Mononuclear cell (primary cell): ENCODE data around the gene FLNB. TPM values are rescaled to one million over a fixed set of nuclear protein-coding genes. Genes with fewer than 3 reads are reported as not detected.
A peak's percentile ranks its signal among the peaks of the same experiment; 100 is the strongest.

ENCODE experiments used
- H3K27me3 ChIP-seq: 2 replicates; pipeline ENCODE4 v1.6.0; 2011; ENCODE audit warnings: low read length, control low read depth; ENCODE audit not compliant: insufficient read depth
- H3K4me1 ChIP-seq: 2 replicates; pipeline ENCODE4 v1.5.1; 2011; ENCODE audit warnings: mild to moderate bottlenecking, low read length, control low read depth; ENCODE audit not compliant: insufficient read depth
- H3K4me3 ChIP-seq: 2 replicates; pipeline ENCODE4 v1.5.1; 2011; ENCODE audit warnings: mild to moderate bottlenecking, low read length, moderate library complexity
- H3K9me3 ChIP-seq: 2 replicates; pipeline ENCODE4 v1.5.1; 2011; ENCODE audit warnings: low read depth, mild to moderate bottlenecking, control low read depth, low read length
- total RNA-seq: library from RNA; depleted of rRNA; stranded (reverse); fragments of >200 nt; gene quantifications from one replicate; pipeline ENCODE4 v1.2.3, GENCODE V29; 2012

FLNB gene
- total RNA-seq, 1 donor, result 29.1 TPM

DNA sequence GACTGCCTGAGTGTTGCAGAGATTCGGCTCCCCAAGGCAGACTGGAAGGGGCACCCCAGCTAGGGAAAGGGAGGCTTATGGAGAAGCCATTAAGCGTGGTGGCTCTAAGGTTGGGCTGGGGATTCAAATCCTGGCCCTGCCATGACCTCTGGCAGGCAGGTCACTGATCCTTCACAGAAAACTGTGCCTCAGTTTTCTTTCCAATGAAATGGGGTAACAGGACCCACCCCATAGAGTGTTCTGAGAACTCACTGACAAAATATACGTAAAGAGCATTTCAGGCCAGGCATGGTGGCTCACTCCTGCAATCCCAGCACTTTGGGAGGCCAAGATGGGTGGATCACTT is 167.9 kb downstream of the FLNB start:
- Histone ChIP-seq H3K9me3 (no peaks in the 10 kb centered on the region), H3K4me3 (no peak overlapping the region), H3K27me3 (no peaks in the 10 kb centered on the region), H3K4me1 (peaks cover 25% of the 10 kb centered on the region)

DNA sequence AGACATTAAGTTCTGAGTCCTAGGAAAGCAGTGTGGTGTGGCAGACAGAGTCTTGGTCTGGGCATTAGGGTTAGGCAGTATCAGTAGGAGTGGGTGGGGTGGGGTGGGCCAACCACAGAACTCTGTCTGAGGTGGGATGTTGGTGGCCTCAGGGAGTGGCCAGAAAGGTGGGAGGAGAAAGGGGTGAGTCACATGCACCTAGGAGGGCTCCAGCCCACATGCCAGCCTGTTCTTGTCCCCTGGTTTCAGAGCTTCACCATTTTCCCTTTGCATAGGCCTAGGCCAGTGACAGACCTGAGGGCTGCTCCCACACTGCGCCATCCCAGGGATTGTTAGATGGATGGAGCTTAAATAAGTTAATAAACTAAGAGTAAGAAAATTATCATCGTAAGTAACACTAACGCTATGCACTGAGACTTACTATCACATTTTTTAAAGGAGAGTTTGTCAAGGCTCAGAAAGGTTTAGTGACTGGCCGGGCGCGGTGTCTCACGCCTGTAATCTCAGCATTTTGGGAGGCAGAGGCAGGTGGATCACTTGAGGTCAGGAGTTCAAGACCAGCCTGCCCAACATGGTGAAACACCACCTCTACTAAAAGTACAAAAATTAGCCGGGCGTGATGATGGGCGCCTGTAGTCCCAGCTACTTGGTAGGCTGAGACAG is 168.7 kb downstream of the FLNB start:
- H3K9me3 ChIP-seq, result no peaks in the 10 kb centered on the region
- H3K4me1 ChIP-seq, result peaks cover 25% of the 10 kb centered on the region
- H3K27me3 ChIP-seq, result no peaks in the 10 kb centered on the region
- no peak overlapping the region for H3K4me3 ChIP-seq

GRCh38 chr3:58177747-58178527 is 169.7 kb downstream of the FLNB start:
- H3K4me3 ChIP-seq, result peak overlapping the region; percentile 15
- peaks cover 28% of the 10 kb centered on the region for H3K4me1 ChIP-seq
- H3K9me3 ChIP-seq, result no peaks in the 10 kb centered on the region
- no peaks in the 10 kb centered on the region for H3K27me3 ChIP-seq

DNA sequence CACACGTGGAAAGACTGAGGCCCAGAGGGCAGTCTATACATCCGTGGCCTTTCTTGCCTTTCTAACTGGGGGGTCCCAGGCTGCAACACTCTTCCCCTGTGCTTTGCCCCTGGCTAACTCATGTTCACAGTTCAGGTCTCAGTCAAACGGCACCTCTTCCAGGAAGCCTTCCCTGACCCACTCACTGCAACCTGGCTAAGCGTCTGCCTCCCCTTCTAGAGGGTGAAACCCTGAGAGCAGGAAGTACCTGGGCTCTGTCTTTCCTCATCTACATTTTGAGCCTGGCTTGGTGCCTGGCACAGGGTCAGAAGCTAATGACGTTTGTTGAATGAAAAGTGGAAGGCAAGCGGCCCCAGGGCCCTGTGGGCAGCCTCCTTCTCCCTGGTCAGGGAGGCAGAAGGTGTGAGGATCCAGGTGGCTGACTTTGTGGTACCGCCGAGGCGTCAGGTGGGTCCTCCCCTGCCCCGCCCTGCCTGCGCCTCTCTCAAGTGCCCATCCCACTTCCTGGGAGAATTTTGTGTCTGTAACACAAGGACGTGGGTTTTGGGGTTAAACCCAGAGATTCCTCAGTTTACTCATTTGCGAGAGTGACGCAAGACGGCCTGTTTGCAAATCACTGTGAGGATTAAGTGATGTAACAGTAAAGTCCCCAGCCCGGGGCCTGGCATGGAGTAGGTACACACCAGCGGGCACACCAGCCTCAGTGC is 170.5 kb downstream of the FLNB start:
- peaks cover 28% of the 10 kb centered on the region for H3K4me1 ChIP-seq
- no peaks in the 10 kb centered on the region for H3K27me3 ChIP-seq
- H3K9me3 ChIP-seq, result no peaks in the 10 kb centered on the region
- no peak overlapping the region for H3K4me3 ChIP-seq

- H3K9me3 ChIP-seq, result no peaks in the 10 kb centered on the region
- peaks cover 28% of the 10 kb centered on the region for H3K4me1 ChIP-seq
- no peaks in the 10 kb centered on the region for H3K27me3 ChIP-seq
- no peak overlapping the region for H3K4me3 ChIP-seq
Observed at GRCh38 chr3:58179235-58180098, 171.2 kb downstream of the FLNB start.

- Histone ChIP-seq H3K4me3 (no peak overlapping the region), H3K4me1 (peaks cover 26% of the 10 kb centered on the region), H3K27me3 (no peaks in the 10 kb centered on the region), H3K9me3 (no peaks in the 10 kb centered on the region)
Observed at GRCh38 chr3:58180099-58180880, 172.1 kb downstream of the FLNB start.

GRCh38 chr3:58180940-58181587 is 172.8 kb downstream of the FLNB start:
- Histone ChIP-seq H3K4me3 (no peak overlapping the region), H3K27me3 (no peaks in the 10 kb centered on the region), H3K9me3 (no peaks in the 10 kb centered on the region), H3K4me1 (peaks cover 21% of the 10 kb centered on the region)

DNA sequence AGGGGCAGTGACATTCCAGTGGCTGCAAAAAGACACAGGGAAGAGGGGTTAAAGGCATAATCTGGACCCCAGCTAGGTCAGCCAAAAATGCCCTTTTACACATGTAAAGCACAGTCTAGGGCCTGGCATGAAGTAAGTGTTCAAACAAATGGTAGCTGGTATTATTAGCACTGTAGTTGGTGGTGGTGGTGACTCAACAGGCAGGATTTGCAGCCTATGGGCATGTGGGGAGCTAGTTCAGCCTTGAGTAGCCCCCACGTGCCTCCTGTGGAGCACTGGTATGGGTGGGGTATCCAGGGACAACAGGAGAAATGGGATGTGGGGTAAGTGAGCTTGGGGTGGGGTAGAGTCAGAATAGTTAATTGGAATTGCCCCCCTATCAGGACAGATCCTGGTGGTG is 175.0 kb downstream of the FLNB start:
- peaks cover 10% of the 10 kb centered on the region for H3K4me1 ChIP-seq
- H3K9me3 ChIP-seq, result no peaks in the 10 kb centered on the region
- no peak overlapping the region for H3K4me3 ChIP-seq
- H3K27me3 ChIP-seq, result no peaks in the 10 kb centered on the region

GRCh38 chr3:58183891-58184290 is 175.7 kb downstream of the FLNB start:
- Histone ChIP-seq H3K4me1 (peaks cover 3% of the 10 kb centered on the region), H3K4me3 (no peak overlapping the region), H3K27me3 (no peaks in the 10 kb centered on the region), H3K9me3 (no peaks in the 10 kb centered on the region)

GRCh38 chr3:58184309-58184981 is 176.2 kb downstream of the FLNB start:
- H3K4me3 ChIP-seq, result no peak overlapping the region
- H3K27me3 ChIP-seq, result no peaks in the 10 kb centered on the region
- peaks cover 3% of the 10 kb centered on the region for H3K4me1 ChIP-seq
- no peaks in the 10 kb centered on the region for H3K9me3 ChIP-seq

GRCh38 chr3:58184982-58185360 is 176.7 kb downstream of the FLNB start:
- no peak overlapping the region for H3K4me3 ChIP-seq
- peaks cover 3% of the 10 kb centered on the region for H3K4me1 ChIP-seq
- H3K9me3 ChIP-seq, result no peaks in the 10 kb centered on the region
- H3K27me3 ChIP-seq, result no peaks in the 10 kb centered on the region

DNA sequence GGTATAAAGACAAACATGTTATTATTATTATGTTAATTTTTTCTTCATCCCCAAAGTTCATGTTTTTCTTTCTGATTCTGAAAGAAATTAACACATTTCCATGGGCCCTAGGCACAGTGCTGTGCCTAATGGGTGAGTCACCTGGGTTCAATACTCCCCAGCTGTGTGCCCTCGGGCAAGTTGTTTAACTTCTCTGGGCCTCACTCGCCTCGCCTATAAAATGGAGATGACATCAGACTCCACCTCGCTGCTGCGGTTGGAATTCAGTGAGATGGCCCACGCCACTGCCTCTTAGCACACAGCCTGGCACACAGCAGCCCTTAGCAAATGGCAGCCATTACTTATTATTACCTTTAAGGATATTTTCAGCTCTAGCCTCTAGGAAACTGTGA is 179.9 kb downstream of the FLNB start:
- Histone ChIP-seq H3K9me3 (no peaks in the 10 kb centered on the region), H3K4me1 (no peaks in the 10 kb centered on the region), H3K4me3 (no peak overlapping the region), H3K27me3 (no peaks in the 10 kb centered on the region)

GRCh38 chr3:58188921-58189451 is 180.8 kb downstream of the FLNB start:
- H3K4me1 ChIP-seq, result no peaks in the 10 kb centered on the region
- H3K27me3 ChIP-seq, result no peaks in the 10 kb centered on the region
- H3K4me3 ChIP-seq, result no peak overlapping the region
- H3K9me3 ChIP-seq, result no peaks in the 10 kb centered on the region
